GM18861 (cell line): Measurements from ENCODE around the gene CHCHD6.

Experiments
- ATAC-seq: cut with Tn5 transposase; IDR thresholded peaks from one replicate; pipeline ENCODE4 v1.9.1; 2021; ENCODE audit not compliant: unreplicated experiment

The CHCHD6 gene

DNA sequence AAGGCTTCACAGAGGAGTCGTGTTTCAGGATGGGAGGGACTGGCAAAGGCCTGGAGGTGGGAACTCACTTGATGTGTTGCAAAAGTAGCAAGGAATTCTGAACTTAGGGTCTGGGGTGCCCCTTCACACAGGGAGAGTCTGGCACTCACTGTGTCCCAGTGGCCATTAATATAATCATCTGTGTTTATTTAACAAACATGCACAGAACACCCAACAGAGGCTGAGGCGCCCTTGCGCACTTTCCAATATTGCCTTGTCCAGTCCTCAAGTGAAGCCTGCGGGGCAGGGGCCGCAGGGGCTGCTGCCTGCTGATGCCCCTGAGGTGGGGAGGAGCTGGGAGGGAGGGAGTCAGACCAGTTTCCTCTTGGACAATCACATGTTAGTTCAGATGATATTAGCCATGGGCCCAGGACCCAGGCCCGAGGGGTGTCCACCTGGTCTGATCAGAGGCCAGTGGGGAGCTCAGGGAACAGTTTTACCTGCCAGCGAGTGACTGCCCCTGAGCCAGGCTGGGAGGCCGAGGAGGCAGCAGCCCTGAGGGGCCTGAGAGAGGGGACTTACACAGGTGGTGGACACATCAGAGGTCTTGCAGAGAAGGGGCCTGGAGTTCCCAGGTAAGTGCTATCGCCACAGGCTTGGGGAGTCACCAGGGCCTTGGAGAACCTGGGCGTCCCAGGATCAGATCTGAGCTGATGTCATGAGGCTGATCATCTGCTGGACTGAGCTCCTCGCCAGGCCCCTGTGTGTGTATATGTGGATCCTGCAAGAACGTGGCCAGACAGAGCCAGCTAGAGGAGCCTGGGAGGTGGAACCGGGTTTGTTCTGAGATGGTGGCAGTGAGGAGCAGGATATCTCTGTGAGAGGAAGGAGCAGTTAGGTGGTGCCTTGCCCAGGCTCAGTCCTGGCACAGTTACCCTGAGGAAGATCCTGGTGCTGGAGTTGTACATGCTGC is 35.3 kb upstream of the CHCHD6 start:
- ATAC-seq = no peak

DNA sequence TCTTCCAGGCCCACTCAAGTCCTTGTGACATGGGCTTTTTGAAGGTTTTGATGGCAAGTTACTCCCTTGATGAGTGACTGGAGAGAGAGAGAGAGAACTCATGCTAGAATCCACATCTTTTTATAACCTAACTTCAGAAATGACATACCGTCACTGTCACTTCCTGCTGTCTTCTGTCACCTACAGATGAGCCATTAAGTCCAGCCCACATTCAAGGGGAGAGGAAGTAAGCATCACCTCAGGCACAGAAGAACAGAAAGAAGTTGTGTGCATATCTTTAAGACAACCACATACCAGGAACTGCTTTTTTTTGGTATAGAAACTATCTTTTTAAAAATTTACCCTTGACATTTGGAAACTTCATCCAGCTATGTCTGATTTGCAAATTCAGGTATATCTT is 32.5 kb upstream of the CHCHD6 start:
- ATAC-seq = no peak

DNA sequence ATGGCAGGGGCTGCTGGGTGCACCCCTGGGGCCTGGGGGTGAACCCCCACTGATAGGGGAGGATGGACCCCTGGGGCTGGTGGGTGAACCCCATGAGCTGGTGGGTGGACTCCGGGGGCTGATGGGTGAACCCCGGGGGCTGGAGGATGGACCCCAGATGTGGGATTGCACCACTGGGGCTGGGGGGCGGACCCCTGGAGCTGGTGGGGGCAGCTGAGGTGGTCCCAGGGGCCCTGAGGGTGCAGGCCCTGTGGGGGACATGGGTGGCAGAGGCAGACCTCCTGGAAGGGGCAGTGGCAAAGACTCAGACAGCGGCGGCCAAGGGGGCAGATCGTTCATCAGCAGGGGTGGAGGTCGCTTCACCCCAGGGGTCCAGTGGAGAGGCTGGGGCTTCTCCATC is 31.7 kb upstream of the CHCHD6 start:
- ATAC-seq = no peak

DNA sequence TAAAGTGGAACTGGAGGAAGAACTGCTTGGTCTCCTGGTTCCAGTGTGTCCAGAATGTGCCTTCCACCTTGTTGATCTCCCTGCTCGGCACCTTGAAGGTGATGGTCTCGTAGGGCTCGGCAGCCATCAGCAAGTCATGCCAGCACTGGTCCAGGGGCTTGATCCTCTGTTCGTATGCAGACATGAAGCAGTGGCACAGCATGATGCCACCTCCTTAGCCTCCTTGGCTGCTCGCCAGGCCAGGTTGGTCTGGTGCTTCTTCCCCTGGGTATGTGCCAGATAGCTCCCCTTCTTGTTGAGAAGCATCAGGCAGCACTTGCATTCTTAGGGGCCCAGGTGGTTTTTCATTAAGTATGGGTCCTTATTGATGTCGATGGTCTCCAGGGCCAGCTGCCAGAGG is 31.3 kb upstream of the CHCHD6 start:
- ATAC-seq = no peak

DNA sequence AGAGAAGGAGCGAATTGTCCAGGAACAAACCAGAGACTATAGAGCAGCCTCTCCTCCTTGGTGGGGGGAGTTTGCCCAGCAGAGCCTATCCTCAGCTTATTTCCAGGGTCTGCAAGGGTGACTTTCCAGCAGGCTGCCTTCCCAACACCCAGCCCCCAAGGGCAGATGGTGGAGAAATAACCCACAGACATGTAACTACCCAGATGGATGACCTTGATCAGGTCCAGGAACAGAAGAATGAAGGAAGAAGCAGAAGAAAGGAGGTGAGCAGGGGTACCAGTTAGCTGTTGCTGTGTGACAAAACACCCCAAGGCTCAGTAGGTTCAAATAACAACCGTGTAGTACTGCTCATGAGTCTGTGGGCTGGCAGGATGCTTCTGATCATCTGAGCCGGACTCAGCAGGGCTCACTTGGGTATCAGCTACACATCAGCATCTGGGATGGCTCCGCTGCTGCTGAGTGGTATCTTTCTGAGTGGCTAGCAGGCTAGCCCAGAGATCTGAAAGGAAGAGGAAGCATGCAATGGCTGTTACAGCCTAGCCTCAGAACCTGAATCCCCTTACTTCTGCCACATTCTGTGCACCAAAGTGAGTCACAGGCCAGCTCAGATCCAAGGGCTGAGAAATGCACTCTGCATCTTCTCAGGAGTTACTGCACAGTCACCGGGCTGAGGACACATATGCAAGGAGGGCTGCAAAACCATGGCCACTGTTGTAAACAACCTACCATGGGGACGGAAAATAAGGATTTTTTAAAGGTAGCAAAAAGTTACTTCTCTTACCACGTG is 26.9 kb upstream of the CHCHD6 start:
- ATAC-seq = no peak

DNA sequence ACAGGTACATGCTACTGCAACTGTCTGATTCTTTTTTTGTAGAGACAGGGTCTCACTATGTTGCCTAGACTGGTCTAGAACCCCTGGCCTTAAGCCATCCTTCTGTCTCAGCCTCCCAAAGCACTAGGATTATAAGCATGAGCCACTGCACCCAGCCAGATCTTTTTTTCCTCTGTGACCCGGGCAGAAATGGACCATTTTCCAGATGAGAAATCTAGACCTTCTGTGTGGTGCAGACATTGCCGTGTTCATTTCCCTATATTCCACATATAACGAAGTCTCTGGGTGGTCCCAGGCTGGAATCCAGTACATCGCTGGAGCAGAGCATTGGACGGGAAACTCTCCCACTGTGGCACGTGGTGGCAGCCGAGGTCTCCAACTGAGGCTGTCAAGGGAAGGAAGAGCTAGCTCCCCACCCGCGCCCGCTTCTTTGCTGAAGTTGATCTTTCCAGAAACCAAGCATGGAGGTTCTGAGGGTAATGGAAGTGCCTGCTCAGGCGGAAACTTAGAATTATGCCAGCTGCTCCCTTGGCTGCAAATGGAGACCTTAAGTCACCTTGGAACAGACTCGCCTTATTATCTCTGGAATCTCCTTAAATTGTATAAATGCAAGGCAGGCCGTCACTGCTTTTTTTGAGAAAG is 26.1 kb upstream of the CHCHD6 start:
- no peak for ATAC-seq

- ATAC-seq = no peak
Measured at GRCh38 chr3:126678693-126679317, 25.2 kb upstream of the CHCHD6 start.

GRCh38 chr3:126679318-126679751 is 24.7 kb upstream of the CHCHD6 start:
- no peak for ATAC-seq

- ATAC-seq = no peak
Measured at GRCh38 chr3:126679831-126680666, 24.0 kb upstream of the CHCHD6 start.

GRCh38 chr3:126680667-126681055 is 23.4 kb upstream of the CHCHD6 start:
- ATAC-seq = no peak

- no peak for ATAC-seq
Measured at GRCh38 chr3:126682009-126682408, 22.0 kb upstream of the CHCHD6 start.

DNA sequence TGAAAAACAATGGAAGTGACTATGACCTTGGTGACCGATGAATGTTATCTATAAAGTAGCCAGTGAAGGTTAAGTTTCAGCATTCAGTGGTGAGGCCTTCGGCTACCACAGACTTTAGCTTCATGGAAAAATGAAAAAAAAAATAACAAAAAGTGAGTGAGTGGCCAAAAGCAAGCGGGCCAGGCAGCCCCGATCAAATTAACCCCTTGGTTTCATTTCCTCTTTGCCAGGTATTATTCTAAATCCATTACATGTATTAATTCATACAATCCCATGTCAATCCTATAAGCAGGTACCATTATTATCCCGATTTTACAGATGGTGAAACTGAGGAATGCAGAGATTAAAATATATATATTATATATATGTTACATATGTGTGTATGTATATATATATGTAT is 21.0 kb upstream of the CHCHD6 start:
- no peak for ATAC-seq

GRCh38 chr3:126684218-126684751 is 19.8 kb upstream of the CHCHD6 start:
- ATAC-seq = no peak

GRCh38 chr3:126685021-126685420 is 19.0 kb upstream of the CHCHD6 start:
- no peak for ATAC-seq

GRCh38 chr3:126685493-126685892 is 18.5 kb upstream of the CHCHD6 start:
- ATAC-seq = no peak

GRCh38 chr3:126691765-126692164 is 12.3 kb upstream of the CHCHD6 start:
- no peak for ATAC-seq

- no peak for ATAC-seq
Measured at GRCh38 chr3:126692858-126693257, 11.2 kb upstream of the CHCHD6 start.

- ATAC-seq = no peak
Measured at GRCh38 chr3:126693921-126694320, 10.1 kb upstream of the CHCHD6 start.

DNA sequence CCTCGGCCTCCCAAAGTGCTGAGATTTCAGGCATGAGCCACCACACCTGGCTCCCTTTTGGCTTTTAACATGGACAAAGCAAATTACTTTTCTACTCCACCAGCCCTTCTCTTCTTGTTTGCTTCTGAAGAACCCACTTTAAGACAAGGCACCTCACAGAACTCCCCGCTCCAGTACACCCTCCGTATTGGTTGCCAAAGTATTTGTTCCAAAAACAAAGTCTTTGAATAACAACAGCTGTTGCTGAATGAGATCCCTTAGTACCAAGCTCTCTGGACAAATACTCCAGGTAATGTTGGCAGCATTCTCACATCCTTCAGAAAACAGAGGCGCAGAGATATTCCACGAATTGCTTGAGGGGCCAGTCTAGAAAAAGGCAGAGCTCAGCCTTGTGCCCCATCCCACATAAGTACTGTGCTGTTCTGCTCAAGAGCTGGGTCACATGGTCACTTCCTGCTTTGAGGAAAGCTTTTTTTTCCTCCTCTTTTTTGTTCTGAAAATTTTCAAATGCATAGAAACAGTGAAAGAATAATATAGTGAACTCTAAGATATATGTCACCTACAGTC is 7.3 kb upstream of the CHCHD6 start:
- ATAC-seq = no peak

DNA sequence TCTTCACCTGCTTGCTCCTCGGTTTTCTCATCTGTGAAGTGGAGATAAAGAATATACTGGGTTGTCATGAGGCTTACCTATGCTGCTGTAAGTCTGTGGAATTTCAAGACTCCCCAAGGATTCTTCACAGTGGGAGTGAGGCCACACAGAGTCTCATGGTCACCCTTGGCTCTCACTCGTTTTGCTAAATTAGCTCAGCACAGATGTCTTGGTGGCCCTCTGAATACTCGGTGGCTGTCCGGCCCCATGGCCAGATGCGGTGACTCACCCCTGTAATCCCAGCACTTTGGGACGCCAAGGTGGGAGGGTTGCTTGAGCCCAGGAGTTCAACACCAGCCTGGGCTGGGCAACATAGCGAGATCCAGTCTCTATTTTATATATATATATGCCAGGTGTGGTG is 5.0 kb upstream of the CHCHD6 start:
- ATAC-seq = no peak
